GM18868 (cell line): Measurements from ENCODE around the gene DPY30.

ENCODE experiments used
- ATAC-seq: cut with Tn5 transposase; IDR thresholded peaks from one replicate; pipeline ENCODE4 v1.9.1; 2021; ENCODE audit warnings: mild to moderate bottlenecking, moderate library complexity; ENCODE audit not compliant: unreplicated experiment

The DPY30 gene

GRCh38 chr2:31979018-31979417 lies 60.6 kb downstream of the DPY30 start:
- ATAC-seq, result no peak

GRCh38 chr2:31978436-31978835 lies 61.2 kb downstream of the DPY30 start:
- no peak for ATAC-seq
